NK-92 (cell line): ENCODE data around the gene FBXO40.

Experiments
- DNase-seq: peaks from one replicate; lab custom pipeline; 2025; ENCODE audit not compliant: unreplicated experiment; lab: John Stamatoyannopoulos, UW

The FBXO40 gene

DNA sequence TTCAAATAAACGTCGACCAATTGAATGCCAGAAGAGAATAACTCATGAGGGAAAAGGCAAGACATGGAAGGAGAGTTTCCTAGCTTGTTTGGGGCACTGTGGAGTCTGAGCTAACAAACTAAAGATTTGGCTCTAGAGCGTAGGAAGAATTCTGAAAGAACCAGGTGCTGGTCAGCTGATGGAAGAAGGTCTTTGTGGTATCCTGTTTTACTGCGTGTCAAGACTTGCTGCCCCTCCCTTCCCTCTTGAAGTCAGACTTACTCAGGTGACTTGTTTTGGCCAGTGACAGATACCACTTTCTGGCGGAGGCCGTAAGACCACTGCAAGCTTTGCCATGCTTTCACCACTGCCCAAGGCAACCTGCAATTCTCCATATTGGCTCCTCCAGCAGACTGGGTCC, 68.2 kb downstream of the FBXO40 start:
- DNase-seq, result no peak

- DNase-seq, result no peak
Observed at GRCh38 chr3:121662742-121663141, 69.6 kb downstream of the FBXO40 start.

- no peak for DNase-seq
Observed at GRCh38 chr3:121663171-121663847, 70.1 kb downstream of the FBXO40 start.

- DNase-seq, result no peak
Observed at GRCh38 chr3:121665488-121665887, 72.3 kb downstream of the FBXO40 start.

DNA sequence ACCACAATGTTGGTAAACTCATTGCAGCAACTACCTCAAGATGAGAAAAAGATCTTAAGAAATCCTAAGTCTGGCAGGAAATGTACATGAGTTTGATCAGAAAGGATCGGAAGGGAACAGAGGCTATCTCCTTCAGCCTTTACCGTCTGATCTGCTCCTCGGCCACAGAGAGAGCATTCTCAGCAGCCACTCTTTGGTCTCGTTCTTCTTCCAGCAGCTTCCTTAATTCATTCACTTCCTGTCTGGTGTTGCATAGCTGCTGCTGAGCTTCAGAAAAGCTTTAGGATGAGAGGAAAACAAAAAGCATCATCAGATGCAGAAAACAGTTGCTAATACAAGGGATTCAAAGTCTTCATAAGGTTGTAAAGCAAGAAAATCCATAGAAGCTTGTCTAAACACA, 74.2 kb downstream of the FBXO40 start:
- DNase-seq, result no peak

- DNase-seq, result no peak
Observed at GRCh38 chr3:121670676-121671075, 77.5 kb downstream of the FBXO40 start.

- no peak for DNase-seq
Observed at GRCh38 chr3:121677141-121677540, 84.0 kb downstream of the FBXO40 start.
